Glomerular endothelial cell (primary cell): ENCODE results near the gene CCDC50. TPM values are rescaled to one million over a fixed set of nuclear protein-coding genes. Genes with fewer than 3 reads are reported as not detected.

Experiments
- DNase-seq: peaks from one replicate; pipeline ENCODE4 v3.0.0-alpha.2; 2011; ENCODE audit warnings: low read depth, low spot score; ENCODE audit errors: extremely low read depth
- total RNA-seq: library from RNA; depleted of rRNA; stranded (reverse); fragments of >200 nt; gene quantifications from 2 replicates; pipeline ENCODE4 v1.2.3, GENCODE V29; 2015

Gene CCDC50
- total RNA-seq, result 133 and 144 TPM in 2 replicates

DNA sequence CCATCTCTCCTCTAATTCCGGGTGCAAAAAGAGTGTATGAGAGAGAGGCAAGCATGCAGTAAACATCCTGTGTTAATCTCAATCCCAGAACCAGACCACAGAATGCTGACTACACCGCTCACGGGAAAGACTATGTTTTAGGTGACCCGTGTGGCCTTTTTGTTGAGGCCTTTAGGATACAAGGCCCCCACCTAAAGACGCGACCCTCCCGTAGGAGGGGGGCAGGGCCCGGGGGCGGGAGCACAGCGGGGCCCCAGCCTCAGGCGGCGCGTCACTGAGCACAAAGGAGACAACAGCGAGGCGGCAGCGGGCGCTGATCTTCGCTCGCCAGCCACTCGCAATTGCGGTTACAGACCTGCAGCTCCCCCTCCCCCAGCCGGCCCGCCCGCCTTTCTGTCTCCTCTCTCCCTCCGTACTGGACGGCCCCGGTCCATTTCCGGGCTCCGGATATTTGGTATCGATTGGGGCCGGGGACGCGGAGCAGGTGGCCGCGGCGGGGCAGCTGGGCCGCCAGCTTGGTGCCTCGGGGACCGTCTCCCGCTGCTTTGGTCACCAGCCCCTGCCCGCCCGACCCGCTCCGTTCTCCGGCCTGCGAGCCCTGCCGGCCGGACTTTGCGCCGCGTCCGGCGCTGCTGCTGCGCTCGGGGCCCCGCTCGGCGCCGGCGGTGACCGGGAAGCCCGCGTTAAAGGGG, at the start of gene CCDC50:
Gene CCDC50, plus strand, starts transcription at position 433 of the 692 bp plus-strand sequence. CDS start 281 bp downstream, outside the sequence.
- no peak for DNase-seq

DNA sequence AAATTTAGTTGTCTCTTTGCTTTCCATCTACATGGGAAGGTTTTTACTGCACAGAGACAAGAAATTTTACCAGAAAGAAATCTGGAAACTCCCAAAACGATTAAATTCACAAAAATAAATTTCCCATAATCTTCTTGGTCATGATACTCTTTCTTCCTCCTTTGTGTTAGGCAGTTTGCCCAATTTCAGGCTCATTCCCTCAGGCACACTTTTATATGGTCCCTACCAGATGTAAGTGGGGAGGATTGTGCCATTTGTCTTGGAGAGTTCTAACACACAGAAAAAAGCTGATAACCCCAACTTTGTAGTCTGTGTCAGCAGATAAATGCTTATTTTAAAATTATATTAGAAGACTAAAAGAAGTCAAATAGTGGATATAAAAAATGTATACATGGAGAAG, 49.1 kb upstream of the CCDC50 start:
- DNase-seq, result no peak

DNA sequence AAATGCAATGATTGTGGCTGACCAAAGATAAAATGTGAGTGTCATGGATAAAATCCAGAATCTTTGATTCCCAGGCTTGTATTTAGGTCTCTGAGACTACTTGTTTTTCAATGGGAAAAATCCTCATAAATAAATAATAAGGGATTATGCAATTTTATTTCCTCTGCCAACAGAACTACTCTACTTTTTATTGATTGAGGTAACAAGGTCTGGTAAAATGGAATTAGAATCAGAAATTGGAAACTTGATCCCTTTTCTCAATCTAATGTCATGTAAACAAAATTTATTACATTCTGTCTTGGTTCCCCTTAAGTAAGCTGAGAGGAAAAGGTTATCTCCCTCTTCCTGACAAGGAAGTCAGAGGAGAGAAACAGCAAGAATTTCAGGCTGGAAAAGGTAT, 48.3 kb upstream of the CCDC50 start:
- no peak for DNase-seq

DNA sequence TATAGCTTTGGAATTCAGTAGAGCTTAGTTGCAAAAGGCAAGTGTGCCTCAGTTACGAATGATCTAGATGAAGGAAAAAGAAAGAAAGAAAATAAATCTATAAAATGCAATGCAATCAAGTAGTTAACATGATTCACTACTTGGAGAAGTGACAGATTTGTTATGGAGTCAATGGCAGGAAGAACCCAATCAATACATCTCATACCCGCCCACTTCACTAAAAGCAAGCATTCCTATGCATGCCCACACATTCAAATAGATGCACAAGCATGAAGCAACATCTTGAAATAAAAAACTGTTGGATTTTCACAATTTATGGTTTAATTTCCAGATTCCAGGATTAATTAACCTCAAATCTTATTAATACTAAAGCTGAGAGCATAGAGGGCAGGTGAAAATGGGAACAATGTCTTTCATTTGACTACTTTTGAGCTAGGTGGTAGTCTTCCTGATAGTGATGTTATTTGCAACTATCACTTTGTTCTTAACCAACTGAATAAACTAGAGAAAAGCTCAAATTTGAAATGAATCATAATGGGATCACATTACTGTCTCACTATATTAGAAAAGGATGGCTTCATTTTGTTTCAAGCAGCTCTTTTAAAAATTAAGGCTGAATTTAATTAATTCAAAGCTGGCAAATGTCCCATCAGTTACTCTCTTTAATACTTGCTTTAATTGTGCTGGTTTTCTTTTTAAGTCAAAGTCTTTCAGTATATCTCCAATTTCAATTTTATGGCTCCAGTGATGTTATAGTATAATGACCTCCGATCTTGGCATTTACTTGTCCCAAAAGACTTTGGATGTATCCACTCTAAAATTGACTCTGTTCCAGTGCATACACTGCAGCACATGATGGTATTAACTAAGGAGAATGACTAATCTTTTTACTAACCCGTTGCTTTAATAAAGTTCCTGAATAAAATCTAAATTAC, 46.7 kb upstream of the CCDC50 start:
- no peak for DNase-seq

- no peak for DNase-seq
Observed at GRCh38 chr3:191283400-191283799, 45.8 kb upstream of the CCDC50 start.

- no peak for DNase-seq
Observed at GRCh38 chr3:191290311-191291025, 38.7 kb upstream of the CCDC50 start.

- DNase-seq, result no peak
Observed at GRCh38 chr3:191292243-191293015, 36.8 kb upstream of the CCDC50 start.

DNA sequence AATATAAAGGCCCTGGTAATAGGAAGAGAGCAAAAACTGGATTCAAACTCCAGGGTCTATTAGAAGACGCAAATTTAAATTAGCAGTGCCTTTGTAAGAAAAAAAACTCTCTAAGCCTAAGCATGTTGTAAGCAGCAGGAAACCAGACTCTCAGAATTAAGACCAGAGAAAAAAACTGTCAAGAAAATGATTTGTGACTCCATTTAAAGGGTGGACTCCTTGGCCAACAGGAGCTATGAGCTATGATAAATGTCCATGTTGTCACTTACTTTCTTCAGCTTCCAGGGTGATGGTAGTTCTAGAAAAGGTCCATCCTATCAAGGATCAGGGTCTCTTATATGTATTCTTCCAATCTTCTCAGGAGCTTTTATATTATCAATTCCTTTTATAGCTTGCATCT, 34.9 kb upstream of the CCDC50 start:
- DNase-seq, result no peak

DNA sequence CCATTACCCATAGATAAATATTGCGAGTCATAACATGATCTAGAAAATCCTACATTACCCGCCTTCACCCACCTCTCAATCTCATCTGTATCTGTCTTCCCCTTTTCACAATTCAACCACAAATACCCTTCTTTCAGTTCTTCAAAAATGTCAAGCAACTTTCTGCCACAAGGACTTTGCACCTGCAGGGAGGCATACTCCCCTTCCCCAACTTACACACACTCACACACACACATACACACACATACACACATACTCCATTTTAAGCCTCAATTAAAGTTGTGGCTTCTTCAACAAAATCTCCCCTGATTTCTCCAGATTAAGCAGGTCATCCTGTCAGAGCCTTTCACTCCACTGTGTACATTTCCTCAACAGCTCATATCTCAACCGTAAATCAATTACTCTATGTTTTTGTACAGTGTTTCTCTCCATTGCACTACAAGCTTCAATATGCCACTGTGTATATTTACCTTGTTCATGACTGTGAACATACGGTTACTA, 33.1 kb upstream of the CCDC50 start:
- no peak for DNase-seq

GRCh38 chr3:191298846-191299245, 30.3 kb upstream of the CCDC50 start:
- DNase-seq, result no peak

DNA sequence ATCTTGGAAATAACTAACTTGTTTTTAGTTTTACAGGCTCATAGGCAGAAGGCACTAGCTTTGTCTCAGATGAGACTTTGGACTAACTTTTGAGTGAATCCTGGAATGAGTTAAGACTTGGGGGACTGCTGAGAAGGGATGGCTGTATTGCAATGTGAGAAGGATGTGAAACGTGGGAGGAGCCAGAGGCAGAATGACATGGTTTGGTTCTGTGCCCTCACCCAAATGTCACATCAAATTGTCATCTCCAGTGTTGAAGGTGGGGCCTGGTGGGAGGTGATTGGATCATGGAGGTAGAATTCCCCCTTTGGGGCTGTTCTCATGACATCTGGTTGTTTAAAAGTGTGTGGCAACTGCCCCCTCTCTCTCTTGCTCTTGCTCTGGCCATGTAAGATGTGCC, 28.8 kb upstream of the CCDC50 start:
- no peak for DNase-seq

DNA sequence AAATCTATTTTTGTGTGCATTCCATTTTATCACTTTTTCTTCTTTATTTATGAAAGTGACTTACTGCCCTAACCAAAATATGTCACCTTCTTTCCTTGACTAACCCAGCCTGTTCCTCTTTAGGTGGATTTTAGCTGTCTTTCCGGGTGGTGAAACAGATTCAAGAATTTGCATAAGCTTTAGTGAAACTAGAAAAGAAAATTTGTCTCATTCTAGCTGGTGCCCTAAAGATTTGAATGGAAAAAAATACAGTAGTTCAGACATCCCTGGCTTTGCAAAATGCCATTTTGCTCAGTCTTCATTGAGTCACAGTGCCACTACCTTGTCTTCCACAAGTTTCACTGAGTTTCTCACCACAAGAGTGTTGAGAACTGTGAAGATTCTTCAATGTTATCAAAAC, 28.2 kb upstream of the CCDC50 start:
- DNase-seq, result no peak

DNA sequence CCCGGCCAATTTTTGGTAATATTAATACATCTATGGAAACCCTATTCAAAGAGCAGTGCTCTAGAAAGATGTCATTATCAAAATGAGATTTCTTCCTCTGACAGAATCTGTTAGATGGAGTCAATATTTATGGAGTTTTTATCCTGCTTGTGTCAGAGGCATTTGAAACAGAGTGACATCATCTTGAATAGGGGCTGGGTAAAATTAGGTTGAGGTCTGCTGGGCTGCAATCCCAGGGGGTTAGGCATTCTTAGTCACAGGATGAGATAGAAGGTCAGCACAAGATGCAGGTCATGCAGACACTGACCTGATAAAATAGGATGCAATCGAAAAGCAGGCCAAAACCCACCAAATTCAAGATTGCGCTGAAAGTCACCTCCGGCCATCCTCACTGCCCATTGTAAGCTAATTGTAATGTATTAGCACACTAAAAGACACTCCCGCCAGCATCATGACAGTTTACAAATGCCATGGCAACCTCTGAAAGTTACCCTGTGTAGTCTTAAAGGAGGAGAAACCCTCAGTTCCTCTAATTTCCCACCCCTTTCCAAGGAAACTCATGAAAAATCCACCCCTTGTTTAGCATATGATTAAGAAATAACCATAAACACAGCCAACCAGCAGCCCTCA, 27.3 kb upstream of the CCDC50 start:
- DNase-seq, result no peak

- DNase-seq, result no peak
Observed at GRCh38 chr3:191302451-191302850, 26.7 kb upstream of the CCDC50 start.

DNA sequence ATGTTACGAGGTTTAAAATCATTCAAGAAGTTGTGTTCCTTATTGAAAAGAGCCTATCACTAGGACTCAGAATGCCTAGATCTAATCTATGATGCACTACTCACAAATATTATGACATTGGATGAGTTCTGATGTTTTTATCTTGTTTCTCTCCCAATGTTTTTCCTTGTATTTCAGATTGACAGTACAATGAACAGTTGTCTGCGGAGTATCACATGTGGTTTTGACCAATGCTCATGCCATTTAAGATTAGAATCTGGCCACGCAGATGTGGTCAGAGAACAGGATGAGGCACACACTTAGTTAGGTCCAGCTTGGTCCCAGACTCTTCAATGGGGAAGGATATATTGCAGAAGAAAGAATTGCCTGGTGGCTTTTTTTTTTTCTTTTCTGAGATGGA, 25.6 kb upstream of the CCDC50 start:
- no peak for DNase-seq

DNA sequence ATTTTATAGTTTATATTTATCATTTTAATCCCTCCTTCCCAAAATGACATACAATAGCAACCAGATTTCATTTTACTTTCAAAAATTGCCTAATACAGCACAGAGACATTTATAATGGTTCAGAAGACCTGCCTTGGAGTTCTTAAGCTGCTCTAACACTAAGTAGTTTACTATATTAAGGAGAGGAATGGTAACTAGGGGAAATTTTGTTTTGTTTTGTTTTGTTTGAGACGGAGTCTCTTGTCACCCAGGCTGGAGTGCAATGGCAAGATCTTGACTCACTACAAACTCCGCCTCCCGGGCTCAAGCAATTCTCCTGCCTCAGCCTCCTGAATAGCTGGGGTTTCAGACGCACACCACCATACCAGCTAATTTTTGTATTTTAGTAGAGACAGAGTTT, 22.8 kb upstream of the CCDC50 start:
- no peak for DNase-seq

- DNase-seq, result no peak
Observed at GRCh38 chr3:191307341-191307740, 21.9 kb upstream of the CCDC50 start.

DNA sequence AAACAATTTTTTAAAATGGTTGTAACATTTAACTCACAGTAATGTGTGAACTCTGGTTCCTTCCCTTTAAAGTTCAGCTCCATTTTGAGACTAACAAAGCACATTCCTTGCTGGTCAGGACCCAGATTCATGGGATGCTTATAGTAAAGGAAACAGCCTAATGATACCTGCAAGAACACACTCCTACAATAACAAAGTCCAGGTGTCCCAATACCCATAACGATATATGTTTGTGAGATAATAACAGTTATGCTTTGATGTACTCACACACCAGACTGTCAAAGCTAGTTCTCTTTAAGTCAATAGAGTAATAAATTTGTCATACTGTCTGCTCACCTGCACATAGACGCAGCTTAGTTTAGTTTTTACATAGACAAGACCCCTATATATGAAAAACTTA, 15.9 kb upstream of the CCDC50 start:
- no peak for DNase-seq

DNA sequence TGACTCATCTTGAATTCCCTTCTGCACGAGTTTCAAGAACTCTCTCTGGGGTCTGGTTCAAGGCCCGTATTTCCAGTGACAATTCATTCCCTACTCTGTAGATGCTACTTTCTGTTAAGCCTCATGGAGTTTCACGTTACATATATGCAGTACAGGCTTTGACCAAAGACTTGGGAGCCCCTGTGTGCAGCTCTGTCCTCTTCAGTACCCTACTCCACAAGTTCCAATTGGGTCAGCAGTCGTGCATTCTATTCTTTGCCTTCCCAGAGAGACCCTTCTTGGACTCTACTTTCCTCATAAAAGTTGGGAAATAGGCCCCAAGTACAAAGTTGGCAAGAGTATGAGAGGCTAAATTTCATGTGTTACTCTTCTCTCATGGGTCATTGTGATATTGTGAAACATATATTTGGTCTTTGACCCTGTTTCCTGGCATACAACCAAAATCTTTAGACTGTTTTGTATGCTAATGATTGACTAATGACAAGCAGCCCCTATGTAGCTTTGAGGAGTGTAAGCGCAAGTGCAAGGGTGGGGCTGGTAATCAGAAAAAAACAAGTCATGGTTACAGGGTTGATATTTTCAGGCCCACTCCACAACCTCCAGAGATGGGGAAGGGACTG, 15.0 kb upstream of the CCDC50 start:
- DNase-seq, result no peak
